Right ventricle myocardium superior (tissue), 1 donor: Measurements from ENCODE around the gene SYK. TPM values are rescaled to one million over a fixed set of nuclear protein-coding genes. Genes with fewer than 3 reads are reported as not detected.
A peak's percentile ranks its signal among the peaks of the same experiment; 100 is the strongest.
"Not testable (repeated sequence)": the region's sequence is repeated elsewhere in the genome, so short reads cannot be mapped to it uniquely, and the experiment has no call there.

Source experiments
- ATAC-seq: fragments of 200-7000 bp; cut with Tn5 transposase; one replicate; pipeline ENCODE4 v1.9.1; 2020; ENCODE audit warnings: mild to moderate bottlenecking; ENCODE audit not compliant: poor library complexity
- DNase-seq: peaks from one replicate; pipeline ENCODE4 v3.0.0-alpha.2; 2020
- intact Hi-C: fragments of 100-400 bp; cut with DNase I; formaldehyde crosslinking; loops from one replicate; pipeline ENCODE4 v1.11.2; 2022
- total RNA-seq: library from RNA; stranded (reverse); fragmentation: NEBNext Ultra II Directional; extraction: Animal tissue kit (Norgen Biotek cat#: 25700); gene quantifications from one replicate; pipeline ENCODE4 v1.2.1, GENCODE V29; 2021
- donor health status: DM: no; HTN: yes; CAD: no; lungs with severe emphysema.

SYK gene
- total RNA-seq, 1 donor from 2014 or later = 6.5 TPM

DNA sequence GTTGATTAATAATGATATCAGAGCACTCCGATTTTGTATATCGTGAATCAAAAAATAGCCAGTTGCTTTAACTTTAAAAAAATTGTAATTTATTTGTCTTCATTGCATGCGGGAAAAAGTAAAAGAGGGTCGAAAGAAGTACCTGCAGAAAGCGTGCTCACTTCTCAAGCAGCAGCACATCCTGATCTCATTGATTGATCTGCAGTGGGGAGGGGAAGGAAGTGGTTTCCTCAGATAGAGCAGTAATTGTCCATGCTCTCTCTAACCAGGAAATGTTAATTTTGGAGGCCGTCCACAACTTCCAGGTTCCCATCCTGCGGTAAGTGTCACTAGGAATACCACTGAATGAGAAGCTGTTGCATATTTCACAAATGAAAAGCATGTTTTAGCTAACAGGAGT lies 63.2 kb downstream of the SYK start:
- ATAC-seq (no peak), DNase-seq (no peak)
- intact Hi-C loops = no loop called here

GRCh38 chr9:90867101-90867500 lies 65.5 kb downstream of the SYK start:
- DNase-seq (no peak), ATAC-seq (no peak)
- intact Hi-C loops = no loop called here

DNA sequence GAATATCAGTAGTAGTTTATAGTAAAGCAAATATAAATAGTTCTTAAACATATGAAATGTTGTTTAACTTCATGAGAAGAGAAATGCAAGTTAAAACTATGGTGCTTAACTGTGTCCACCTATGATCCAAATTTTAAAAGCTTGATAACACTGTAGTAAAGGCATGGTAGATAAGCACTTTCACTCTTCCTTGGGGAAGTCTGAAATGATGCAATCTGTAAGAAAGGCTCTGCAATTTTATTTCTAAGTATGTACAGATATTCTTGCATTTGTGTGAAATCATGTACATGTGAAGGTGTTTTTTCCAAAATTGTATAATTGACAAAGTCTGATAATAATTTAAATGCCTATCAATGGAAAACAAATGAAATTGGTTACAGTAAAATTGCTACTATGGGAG lies 66.9 kb downstream of the SYK start:
- DNase-seq (no peak), ATAC-seq (no peak)
- intact Hi-C loops = no loop called here

GRCh38 chr9:90869361-90869760 lies 67.7 kb downstream of the SYK start:
- intact Hi-C loops = no loop called here
- ATAC-seq (no peak), DNase-seq (no peak)

- ATAC-seq (peak; percentile 54), DNase-seq (no peak)
- intact Hi-C loops = loop anchor here (5.0 to 10.0 kb wide), 2 partner anchors 646 to 728 kb away; no protein-coding TSS in a partner anchor
Observed at GRCh38 chr9:90870621-90871326, 69.2 kb downstream of the SYK start.

- no peak for ATAC-seq
- DNase-seq = no peak
- intact Hi-C loops = loop anchor here (5.0 to 10.0 kb wide), 2 partner anchors 647 to 729 kb away; no protein-coding TSS in a partner anchor
Observed at GRCh38 chr9:90871327-90871935, 69.8 kb downstream of the SYK start.

GRCh38 chr9:90872835-90873294 lies 71.2 kb downstream of the SYK start:
- ATAC-seq = peak; percentile 75
- intact Hi-C loops = loop anchor here (5.0 to 10.0 kb wide), 2 partner anchors 648 to 731 kb away; no protein-coding TSS in a partner anchor
- DNase-seq = no peak

DNA sequence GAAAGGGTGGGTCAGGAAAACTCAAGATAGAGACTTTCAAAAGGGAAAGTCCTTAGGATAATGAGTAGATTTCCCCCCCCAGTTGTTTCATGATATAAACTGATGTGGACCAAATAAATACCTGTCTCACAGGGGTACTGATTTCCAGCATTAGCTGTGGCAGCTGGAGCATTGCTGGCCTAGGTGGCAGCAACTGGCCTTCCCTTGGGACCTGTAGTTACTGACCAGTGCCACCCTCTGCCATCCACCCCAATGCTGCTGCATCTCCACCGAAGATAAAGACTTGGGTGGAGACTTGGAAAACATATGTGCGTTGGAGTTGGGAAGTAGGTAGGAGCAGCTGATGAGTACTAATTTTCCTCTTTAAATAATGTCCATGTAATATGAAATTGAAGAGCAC lies 71.8 kb downstream of the SYK start:
- DNase-seq (no peak), ATAC-seq (no peak)
- intact Hi-C loops = loop anchor here (5.0 to 10.0 kb wide), 2 partner anchors 649 to 731 kb away; no protein-coding TSS in a partner anchor

- DNase-seq (no peak), ATAC-seq (no peak)
- intact Hi-C loops = loop anchor here (5.0 to 10.0 kb wide), 2 partner anchors 649 to 732 kb away; no protein-coding TSS in a partner anchor
Observed at GRCh38 chr9:90874194-90874593, 72.6 kb downstream of the SYK start.

DNA sequence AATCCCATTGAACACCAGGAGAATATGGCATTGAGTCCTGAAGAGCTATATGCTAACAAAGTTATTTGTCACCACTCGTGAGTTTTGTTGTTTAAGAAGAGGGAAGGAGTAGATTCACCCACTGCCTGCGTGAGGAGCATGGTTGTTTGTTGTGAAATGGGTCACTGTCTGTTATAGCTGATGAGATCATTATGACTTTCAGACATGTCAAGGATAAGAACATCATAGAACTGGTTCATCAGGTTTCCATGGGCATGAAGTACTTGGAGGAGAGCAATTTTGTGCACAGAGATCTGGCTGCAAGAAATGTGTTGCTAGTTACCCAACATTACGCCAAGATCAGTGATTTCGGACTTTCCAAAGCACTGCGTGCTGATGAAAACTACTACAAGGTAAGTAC lies 76.9 kb downstream of the SYK start:
- intact Hi-C loops = loop anchor here (10.0 kb wide), 1 partner anchor 654 kb away; no protein-coding TSS in a partner anchor

GRCh38 chr9:90880066-90880465 lies 78.4 kb downstream of the SYK start:
- no peak for DNase-seq
- intact Hi-C loops = loop anchor here (10.0 kb wide), 1 partner anchor 1285 kb away; no protein-coding TSS in a partner anchor
- ATAC-seq = no peak

More for the DNA sequence above, 76.9 kb downstream of the SYK start:
- ATAC-seq (no peak), DNase-seq (no peak)

DNA sequence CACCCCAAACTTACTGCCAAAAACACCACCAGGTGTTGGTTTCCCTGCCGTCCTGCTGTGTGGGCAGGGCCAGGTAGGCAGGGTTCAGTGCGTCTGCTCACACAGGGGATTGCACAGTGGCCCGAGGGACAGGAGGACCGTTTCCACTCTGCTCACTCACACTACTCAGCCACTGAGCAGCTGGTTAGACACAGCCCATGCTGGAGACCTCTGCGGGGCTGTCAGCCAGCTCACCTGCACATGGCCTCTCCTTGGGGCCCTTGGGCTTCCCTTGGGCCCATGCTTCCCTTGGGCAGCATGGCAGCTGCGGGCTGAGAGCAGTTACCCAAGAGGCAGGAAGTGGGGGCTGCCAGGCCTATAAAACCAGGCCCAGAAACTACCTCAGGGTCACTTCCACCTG lies 79.0 kb downstream of the SYK start:
- intact Hi-C loops = loop anchor here (10.0 kb wide), 1 partner anchor 1286 kb away; no protein-coding TSS in a partner anchor
- ATAC-seq (no peak), DNase-seq (no peak)

DNA sequence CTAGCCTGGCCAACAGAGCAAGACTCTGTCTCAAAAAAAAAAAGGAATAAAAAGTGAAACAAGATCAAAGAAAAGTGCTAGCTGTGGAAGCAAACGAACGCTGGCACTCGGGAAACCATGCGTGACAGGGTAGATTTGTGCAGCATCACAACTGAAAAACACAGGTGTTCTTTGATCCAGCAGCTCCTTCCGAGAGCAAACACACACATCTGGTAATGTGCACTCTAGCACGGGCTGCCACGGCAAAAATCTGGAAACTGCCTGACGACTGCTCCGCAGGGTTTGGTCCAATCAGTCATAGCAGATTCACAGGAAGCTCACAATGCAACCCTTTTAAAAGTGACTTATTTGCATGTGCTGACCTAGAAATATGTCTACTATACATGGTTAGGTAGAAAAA lies 80.0 kb downstream of the SYK start:
- DNase-seq (no peak), ATAC-seq (no peak)
- intact Hi-C loops = loop anchor here (10.0 kb wide), 1 partner anchor 1287 kb away; no protein-coding TSS in a partner anchor

DNA sequence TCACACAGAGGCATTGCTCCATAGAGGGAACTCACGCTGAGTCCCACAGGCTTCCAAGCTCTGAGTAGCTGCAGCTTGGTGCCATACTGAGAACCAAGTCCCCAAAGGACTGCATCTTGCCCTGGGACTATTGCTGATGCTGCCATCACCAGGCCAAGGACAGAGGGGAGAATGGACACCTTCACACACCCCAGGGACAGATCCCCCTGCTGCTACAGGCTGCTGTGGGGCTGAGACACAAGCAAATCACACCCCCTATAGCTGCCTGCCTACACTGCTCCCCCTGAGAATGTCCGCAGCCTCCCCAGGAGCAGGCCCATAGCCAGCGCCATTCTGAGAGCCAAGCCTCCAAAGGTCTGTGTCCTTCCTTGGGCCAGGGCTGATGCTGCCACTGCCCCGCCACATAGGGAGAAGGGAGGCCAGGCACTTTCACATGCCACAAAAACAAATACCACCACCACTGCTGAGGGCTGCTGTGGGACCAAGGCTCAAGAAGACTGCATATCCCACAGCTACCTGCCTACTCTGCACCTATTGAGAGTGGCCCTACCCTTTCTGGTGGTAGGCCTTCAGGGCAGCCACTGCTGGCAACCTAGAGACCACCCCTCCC lies 81.5 kb downstream of the SYK start:
- DNase-seq (no peak), ATAC-seq (no peak)
- intact Hi-C loops = loop anchor here (10.0 kb wide), 1 partner anchor 1288 kb away; no protein-coding TSS in a partner anchor

GRCh38 chr9:90883661-90884060 lies 82.0 kb downstream of the SYK start:
- no peak for DNase-seq
- intact Hi-C loops = loop anchor here (10.0 kb wide), 1 partner anchor 1289 kb away; no protein-coding TSS in a partner anchor
- no peak for ATAC-seq

DNA sequence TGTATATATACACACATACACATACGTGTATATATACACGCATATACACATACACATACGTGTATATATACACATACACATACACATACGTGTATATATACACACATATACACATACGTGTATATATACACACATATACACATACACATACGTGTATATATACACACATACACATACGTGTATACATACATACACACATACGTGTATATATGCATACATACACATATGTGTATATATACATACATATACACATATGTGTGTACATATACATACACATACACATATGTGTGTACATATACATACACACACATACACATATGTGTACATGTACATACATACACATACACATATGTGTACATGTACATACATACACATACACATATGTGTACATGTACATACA lies 82.6 kb downstream of the SYK start:
- DNase-seq (no peak), ATAC-seq (no peak)
- intact Hi-C loops = loop anchor here (10.0 kb wide), 1 partner anchor 1289 kb away; no protein-coding TSS in a partner anchor

GRCh38 chr9:90886868-90887267 lies 85.2 kb downstream of the SYK start:
- not testable (repeated sequence) for ATAC-seq, DNase-seq
- intact Hi-C loops = loop anchor here (10.0 kb wide), 1 partner anchor 1292 kb away; no protein-coding TSS in a partner anchor

- ATAC-seq = no peak
- no peak for DNase-seq
- intact Hi-C loops = loop anchor here (10.0 kb wide), 1 partner anchor 1294 kb away; no protein-coding TSS in a partner anchor
Observed at GRCh38 chr9:90888941-90889340, 87.3 kb downstream of the SYK start.
